ENCODE measurements around the gene CERS1. TPM values are rescaled to one million over a fixed set of nuclear protein-coding genes. Genes with fewer than 3 reads are reported as not detected.
A peak's percentile ranks its signal among the peaks of the same experiment; 100 is the strongest.

CERS1 gene
- total RNA-seq, 4 donors from 2014 or later = 0.24 to 1.3 (median 0.59) TPM

GRCh38 chr19:18832306-18833140, 63.4 kb downstream of the CERS1 start:
- 1 to 2% methylated on average over 12 to 24 of the region's 69 CpGs for WGBS, 2 donors
- H3K27me3 ChIP-seq = no peaks in the 10 kb centered on the region
- peak; percentile 35 to 49 for DNase-seq
- intact Hi-C loops (cut with DNase I) = loop anchor here (5.0 kb wide), 1 partner anchor 150 kb away; the partner anchor contains the start of gene CRTC1
- H3K4me1 ChIP-seq = peaks cover 23 to 32% of the 10 kb centered on the region in 2 donors
- peak overlapping the region; percentile 3 to 88 (median 85) for H3K27ac ChIP-seq
- peak overlapping the region; percentile 32 to 94 (median 59) for H3K4me3 ChIP-seq (replicated peaks in 1 of 3)
- no peaks in the 10 kb centered on the region for H3K9me3 ChIP-seq
- no peaks in the 10 kb centered on the region for H3K36me3 ChIP-seq
- TF ChIP-seq CTCF (IDR thresholded peaks at IDR 0.05) (no peak), POLR2A (IDR thresholded peaks at IDR 0.05) (no peak)

GRCh38 chr19:18831524-18832305, 64.2 kb downstream of the CERS1 start, which contains the start of gene UPF1:
UPF1 (plus strand) TSS chr19:18831959; CDS start chr19:18832210, 251 bp downstream.
- peak in 1 of 6 experiments; percentile 9 for TF ChIP-seq CTCF (IDR thresholded peaks at IDR 0.05)
- TF ChIP-seq POLR2A (IDR thresholded peaks at IDR 0.05) = peak; percentile 70 to 85
- peak within 1 kb of the TSS; percentile 50 to 88 (median 85) for H3K27ac ChIP-seq
- peak; percentile 90 to 92 for DNase-seq
- H3K4me1 ChIP-seq = peaks cover 22 to 27% of the 10 kb centered on the region in 2 donors
- no peaks in the 10 kb centered on the region for H3K9me3 ChIP-seq
- H3K4me3 ChIP-seq (replicated peaks in 1 of 3) = peak within 1 kb of the TSS; percentile 32 to 94 (median 59)
- H3K36me3 ChIP-seq = no peaks in the 10 kb centered on the region
- H3K27me3 ChIP-seq = no peaks in the 10 kb centered on the region
- WGBS, 2 donors = 2 to 15% methylated on average over 5 to 15 of the region's 96 CpGs
- intact Hi-C loops (cut with DNase I) = loop anchor here (5.0 kb wide), 1 partner anchor 149 kb away; the partner anchor contains the start of gene CRTC1

- 88% methylated on average over 2 of the region's 2 CpGs for WGBS, 2 donors
- Histone ChIP-seq H3K4me3 (replicated peaks in 1 of 3) (no peak overlapping the region), H3K36me3 (no peaks in the 10 kb centered on the region), H3K27ac (no peak overlapping the region), H3K27me3 (no peaks in the 10 kb centered on the region), H3K4me1 (peaks cover 18 to 21% of the 10 kb centered on the region in 2 donors), H3K9me3 (no peaks in the 10 kb centered on the region)
- intact Hi-C loops (cut with DNase I) = loop anchor here (5.0 kb wide), 1 partner anchor 148 kb away; the partner anchor contains the start of gene CRTC1
- no peak for DNase-seq
- no peak for TF ChIP-seq CTCF (IDR thresholded peaks at IDR 0.05)
- no peak for TF ChIP-seq POLR2A (IDR thresholded peaks at IDR 0.05)
Measured at GRCh38 chr19:18830488-18830887, 65.5 kb downstream of the CERS1 start.

- DNase-seq = no peak
- Histone ChIP-seq H3K27ac (no peak overlapping the region), H3K27me3 (no peaks in the 10 kb centered on the region), H3K4me3 (replicated peaks in 1 of 3) (no peak overlapping the region), H3K9me3 (no peaks in the 10 kb centered on the region), H3K4me1 (peaks cover 6% of the 10 kb centered on the region in 2 donors), H3K36me3 (no peaks in the 10 kb centered on the region)
- 62% methylated on average over 6 of the region's 6 CpGs for WGBS, 2 donors
- intact Hi-C loops (cut with DNase I) = no loop called here
- TF ChIP-seq POLR2A (IDR thresholded peaks at IDR 0.05) = no peak
Measured at GRCh38 chr19:18828786-18829185, 67.2 kb downstream of the CERS1 start.

Other genes with a start within 250 kb of the CERS1 start
- 10 to 100 TPM; 12.3 to 15.9 (median 13.1) TPM for gene CRTC1, start 212.5 kb downstream of the CERS1 start, total RNA-seq
- gene COMP, start 104.9 kb downstream of the CERS1 start, total RNA-seq = 10 to 100 TPM in 1 of 4 donors, 1 to 10 TPM in 1, under 1 TPM in 2; 0.33 to 33.3 (median 1.9) TPM
- 100 to 1,000 TPM in 1 of 4 donors, 10 to 100 TPM in 3; 56.7 to 122 (median 79.6) TPM for gene UPF1, start 64.2 kb downstream of the CERS1 start, total RNA-seq
- 100 to 1,000 TPM; 192 to 405 (median 329) TPM for gene COPE, start 23.2 kb upstream of the CERS1 start, total RNA-seq
- gene DDX49, start 23.6 kb upstream of the CERS1 start, total RNA-seq = 10 to 100 TPM; 33.5 to 63.7 (median 46.0) TPM
- 100 to 1,000 TPM in 1 of 4 donors, 10 to 100 TPM in 3; 55.6 to 169 (median 63.4) TPM for gene HOMER3, start 45.1 kb upstream of the CERS1 start, total RNA-seq
- gene SUGP2, start 137.4 kb upstream of the CERS1 start, total RNA-seq = 10 to 100 TPM; 70.3 to 93.5 (median 82.2) TPM
- 10 to 100 TPM; 33.1 to 60.0 (median 46.1) TPM for gene ARMC6, start 137.4 kb upstream of the CERS1 start, total RNA-seq
- 10 to 100 TPM; 28.0 to 43.9 (median 33.9) TPM for gene SLC25A42, start 167.8 kb upstream of the CERS1 start, total RNA-seq
- 10 to 100 TPM; 29.6 to 37.8 (median 33.1) TPM for gene TMEM161A, start 242.3 kb upstream of the CERS1 start, total RNA-seq